Esophagus muscularis mucosa (tissue), 4 donors: ENCODE measurements around the gene CELF4.

ENCODE experiments used
- CTCF ChIP-seq, 3 experiments: fragments of 200-600 bp in 2 of 3; fragments of 450-650 bp in 1 of 3; sonication (generic) in 2 of 3; IDR thresholded peaks; one replicate each; pipeline ENCODE4 v1.5.1; 2017 to 2019; ENCODE audit warnings: antibody characterized with exemption in 3 of 3, mild to moderate bottlenecking in 2 of 3, moderate library complexity in 1 of 3
- EP300 ChIP-seq: sonication (generic); formaldehyde crosslinking; IDR thresholded peaks from one replicate; pipeline ENCODE4 v1.6.1; 2017; ENCODE audit warnings: antibody characterized with exemption
- POLR2A ChIP-seq: fragments of 450-650 bp; IDR thresholded peaks from one replicate; pipeline ENCODE4 v1.6.1; 2017; ENCODE audit warnings: antibody characterized with exemption, moderate library complexity, mild to moderate bottlenecking, low read depth
- POLR2AphosphoS5 ChIP-seq, 2 donors: sonication (generic); formaldehyde crosslinking; IDR thresholded peaks; one replicate each; pipeline ENCODE4 v1.6.1; 2017; ENCODE audit warnings: antibody characterized with exemption in 2 of 2

GRCh38 chr18:37598396-37598795 lies 32.8 kb upstream of the CELF4 start:
- TF ChIP-seq CTCF (IDR thresholded peaks at IDR 0.05) (no peak), POLR2AphosphoS5 (IDR thresholded peaks at IDR 0.05) (no peak), POLR2A (no peak), EP300 (no peak)
